ENCODE data around the gene COMMD9. TPM values are rescaled to one million over a fixed set of nuclear protein-coding genes. Genes with fewer than 3 reads are reported as not detected.

The COMMD9 gene
- total RNA-seq (ENCODE audit: low replicate concordance), result 69.0 and 73.9 TPM in 2 replicates
- long read RNA-seq, transcript COMMD9-201 (6 exons, 2,954 nt), result major isoform, 167 of 183 reads
- long read RNA-seq, partial matches to known transcripts, result 6 of 183 reads
- long read RNA-seq, other reads (novel, unspliced or antisense), result 4 of 183 reads

DNA sequence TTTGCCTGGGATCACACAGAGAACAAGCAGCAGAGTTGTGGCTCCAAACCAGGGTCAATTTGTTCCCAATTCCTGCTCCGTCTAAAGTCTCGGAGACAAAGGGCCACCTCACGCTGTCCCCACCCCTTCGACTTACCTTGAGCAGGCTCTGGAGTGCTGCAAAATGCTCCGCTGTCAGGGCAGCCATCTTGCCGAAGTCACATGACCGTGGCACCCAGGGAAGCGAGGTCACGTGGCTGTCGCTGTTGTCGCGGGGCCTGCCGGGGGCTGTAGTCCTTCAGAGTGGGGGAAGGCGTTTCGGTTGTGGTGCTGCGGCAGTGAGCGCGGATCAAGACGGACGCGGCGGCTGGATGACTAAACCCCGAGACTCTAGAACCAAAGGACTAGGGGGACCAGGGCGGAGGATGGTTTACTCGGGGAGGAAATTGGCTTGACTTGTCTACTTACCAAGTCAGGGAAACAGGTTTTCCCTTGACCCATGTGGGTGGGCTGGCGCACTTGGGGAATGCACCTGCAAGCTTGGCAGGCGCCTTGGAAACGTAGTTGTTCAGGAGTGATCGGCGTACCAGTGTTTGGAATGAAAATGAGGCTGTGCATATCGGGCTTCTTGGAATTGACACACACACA, at the start of gene COMMD9:
TSS of gene COMMD9 (minus strand) at position 199 of the 627 bp plus-strand sequence. CDS start at position 187, 12 bp downstream.
- peak within 1 kb of the TSS; percentile 97 for H3K4me3 Mint-ChIP-seq
- H3K27ac Mint-ChIP-seq, result peak within 1 kb of the TSS; percentile 94
- H3K27me3 Mint-ChIP-seq, result peaks cover 15% of the 10 kb centered on the region
- peak; percentile 93 for DNase-seq (ENCODE audit: extremely low spot score, unreplicated experiment)
- H3K9me3 Mint-ChIP-seq, result no peaks in the 10 kb centered on the region
- H3K36me3 Mint-ChIP-seq, result no peaks in the 10 kb centered on the region
- H3K4me1 Mint-ChIP-seq (ENCODE audit: unreplicated experiment), result peaks cover 13% of the 10 kb centered on the region
- TF ChIP-seq CTCF (conservative IDR thresholded peaks at IDR 0.05), result no peak

- H3K9me3 Mint-ChIP-seq, result no peaks in the 10 kb centered on the region
- DNase-seq (ENCODE audit: extremely low spot score, unreplicated experiment), result no peak
- H3K4me1 Mint-ChIP-seq (ENCODE audit: unreplicated experiment), result no peaks in the 10 kb centered on the region
- no peak for TF ChIP-seq CTCF (conservative IDR thresholded peaks at IDR 0.05)
- no peak overlapping the region for H3K27ac Mint-ChIP-seq
- H3K4me3 Mint-ChIP-seq, result no peak overlapping the region
- H3K27me3 Mint-ChIP-seq, result peaks cover 5% of the 10 kb centered on the region
- H3K36me3 Mint-ChIP-seq, result no peaks in the 10 kb centered on the region
Observed at GRCh38 chr11:36333897-36334296, 44.7 kb upstream of the COMMD9 start.

GRCh38 chr11:36333468-36333867, 44.2 kb upstream of the COMMD9 start:
- no peak for TF ChIP-seq CTCF (conservative IDR thresholded peaks at IDR 0.05)
- Mint-ChIP-seq H3K4me1 (ENCODE audit: unreplicated experiment) (no peaks in the 10 kb centered on the region), H3K27me3 (peaks cover 5% of the 10 kb centered on the region), H3K27ac (no peak overlapping the region), H3K4me3 (no peak overlapping the region), H3K9me3 (no peaks in the 10 kb centered on the region), H3K36me3 (no peaks in the 10 kb centered on the region)
- no peak for DNase-seq (ENCODE audit: extremely low spot score, unreplicated experiment)

- Mint-ChIP-seq H3K9me3 (no peaks in the 10 kb centered on the region), H3K4me3 (no peak overlapping the region), H3K36me3 (no peaks in the 10 kb centered on the region), H3K27ac (no peak overlapping the region), H3K4me1 (ENCODE audit: unreplicated experiment) (peaks cover 3% of the 10 kb centered on the region), H3K27me3 (peaks cover 5% of the 10 kb centered on the region)
- no peak for TF ChIP-seq CTCF (conservative IDR thresholded peaks at IDR 0.05)
- no peak for DNase-seq (ENCODE audit: extremely low spot score, unreplicated experiment)
Observed at GRCh38 chr11:36330411-36330810, 41.2 kb upstream of the COMMD9 start.

- H3K4me1 Mint-ChIP-seq (ENCODE audit: unreplicated experiment), result peaks cover 3% of the 10 kb centered on the region
- H3K9me3 Mint-ChIP-seq, result no peaks in the 10 kb centered on the region
- no peak overlapping the region for H3K4me3 Mint-ChIP-seq
- H3K36me3 Mint-ChIP-seq, result no peaks in the 10 kb centered on the region
- DNase-seq (ENCODE audit: extremely low spot score, unreplicated experiment), result no peak
- no peak overlapping the region for H3K27ac Mint-ChIP-seq
- TF ChIP-seq CTCF (conservative IDR thresholded peaks at IDR 0.05), result no peak
- H3K27me3 Mint-ChIP-seq, result peaks cover 5% of the 10 kb centered on the region
Observed at GRCh38 chr11:36328966-36329673, 39.9 kb upstream of the COMMD9 start.

All from type B pancreatic cell (in vitro differentiated cells).